Measurements from ENCODE around the gene MANBA.

DNA sequence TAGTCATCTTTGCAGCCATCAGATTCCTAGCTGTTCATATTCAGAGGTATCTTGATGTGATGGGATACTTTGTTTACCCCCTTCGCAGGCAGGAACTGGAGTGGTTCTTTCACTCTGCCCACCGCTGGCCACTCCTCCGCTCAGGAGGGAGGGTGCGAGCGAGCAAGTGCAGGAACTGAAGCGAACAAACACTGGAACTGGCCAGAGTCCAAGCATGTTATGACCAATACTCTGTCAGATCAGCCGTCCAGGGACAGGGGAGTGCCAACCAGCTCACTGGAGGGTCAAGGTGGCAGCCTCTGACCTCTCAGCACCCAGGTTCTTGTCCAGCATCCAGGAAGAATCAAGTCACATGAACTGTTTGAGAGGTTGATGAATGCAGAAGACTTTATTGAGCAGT, 18.0 kb upstream of the MANBA start:
- TF ChIP-seq, protein P1, sequence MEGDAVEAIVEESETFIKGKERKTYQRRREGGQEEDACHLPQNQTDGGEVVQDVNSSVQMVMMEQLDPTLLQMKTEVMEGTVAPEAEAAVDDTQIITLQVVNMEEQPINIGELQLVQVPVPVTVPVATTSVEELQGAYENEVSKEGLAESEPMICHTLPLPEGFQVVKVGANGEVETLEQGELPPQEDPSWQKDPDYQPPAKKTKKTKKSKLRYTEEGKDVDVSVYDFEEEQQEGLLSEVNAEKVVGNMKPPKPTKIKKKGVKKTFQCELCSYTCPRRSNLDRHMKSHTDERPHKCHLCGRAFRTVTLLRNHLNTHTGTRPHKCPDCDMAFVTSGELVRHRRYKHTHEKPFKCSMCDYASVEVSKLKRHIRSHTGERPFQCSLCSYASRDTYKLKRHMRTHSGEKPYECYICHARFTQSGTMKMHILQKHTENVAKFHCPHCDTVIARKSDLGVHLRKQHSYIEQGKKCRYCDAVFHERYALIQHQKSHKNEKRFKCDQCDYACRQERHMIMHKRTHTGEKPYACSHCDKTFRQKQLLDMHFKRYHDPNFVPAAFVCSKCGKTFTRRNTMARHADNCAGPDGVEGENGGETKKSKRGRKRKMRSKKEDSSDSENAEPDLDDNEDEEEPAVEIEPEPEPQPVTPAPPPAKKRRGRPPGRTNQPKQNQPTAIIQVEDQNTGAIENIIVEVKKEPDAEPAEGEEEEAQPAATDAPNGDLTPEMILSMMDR (IDR thresholded peaks at IDR 0.05): no peak
- no peak for TF ChIP-seq POLR2A (IDR thresholded peaks at IDR 0.05)

Data from uterus (tissue), 2 donors.